GM12874 (cell line): ENCODE data around the gene ATP6V1A.

Experiments used
- CTCF ChIP-seq: IDR thresholded peaks from 2 replicates; pipeline ENCODE4 v1.5.1; 2011; ENCODE audit warnings: low read depth, mild to moderate bottlenecking, control low read depth, low read length, moderate library complexity; ENCODE audit not compliant: insufficient read depth

Gene ATP6V1A

GRCh38 chr3:113795693-113796092, 48.9 kb downstream of the ATP6V1A start:
- no peak for TF ChIP-seq CTCF

- TF ChIP-seq CTCF, result no peak
Measured at GRCh38 chr3:113802795-113803455, 56.1 kb downstream of the ATP6V1A start.

- TF ChIP-seq CTCF, result no peak
Measured at GRCh38 chr3:113804661-113805060, 57.8 kb downstream of the ATP6V1A start.

- no peak for TF ChIP-seq CTCF
Measured at GRCh38 chr3:113805249-113805648, 58.4 kb downstream of the ATP6V1A start.

GRCh38 chr3:113812854-113813253, 66.0 kb downstream of the ATP6V1A start:
- no peak for TF ChIP-seq CTCF

- TF ChIP-seq CTCF, result no peak
Measured at GRCh38 chr3:113819866-113820265, 73.0 kb downstream of the ATP6V1A start.

- TF ChIP-seq CTCF, result peak; percentile 23; the same call in 1 of the 2 replicates
Measured at GRCh38 chr3:113825090-113825489, 78.3 kb downstream of the ATP6V1A start.
